Ramos (cell line): ENCODE measurements around the gene DGKE.

Experiments used
- in situ Hi-C: fragments of 300-500 bp; cut with MboI; formaldehyde crosslinking; loops from one replicate; pipeline ENCODE4 v1.14.3; 2022; ENCODE audit warnings: low sequenced_read_pairs; ENCODE audit not compliant: unreplicated experiment

Gene DGKE

GRCh38 chr17:56810891-56811775 is 22.8 kb upstream of the DGKE start:
- in situ Hi-C loops, result no loop called here

- in situ Hi-C loops, result no loop called here
Observed at GRCh38 chr17:56812901-56813388, 21.0 kb upstream of the DGKE start.

GRCh38 chr17:56815711-56816110 is 18.2 kb upstream of the DGKE start:
- in situ Hi-C loops, result loop anchor here (5.0 kb wide), 1 partner anchor 127 kb away; no protein-coding TSS in a partner anchor

GRCh38 chr17:56817066-56817465 is 16.9 kb upstream of the DGKE start:
- in situ Hi-C loops, result loop anchor here (5.0 kb wide), 1 partner anchor 125 kb away; no protein-coding TSS in a partner anchor

GRCh38 chr17:56819030-56819429 is 14.9 kb upstream of the DGKE start:
- in situ Hi-C loops, result loop anchor here (5.0 kb wide), 1 partner anchor 123 kb away; no protein-coding TSS in a partner anchor

GRCh38 chr17:56819431-56820145 is 14.4 kb upstream of the DGKE start:
- in situ Hi-C loops, result loop anchor here (5.0 kb wide), 1 partner anchor 123 kb away; no protein-coding TSS in a partner anchor

GRCh38 chr17:56820207-56820606 is 13.7 kb upstream of the DGKE start:
- in situ Hi-C loops, result no loop called here

- in situ Hi-C loops, result no loop called here
Observed at GRCh38 chr17:56821847-56822534, 12.0 kb upstream of the DGKE start.

- in situ Hi-C loops, result no loop called here
Observed at GRCh38 chr17:56822725-56823124, 11.2 kb upstream of the DGKE start.

GRCh38 chr17:56823848-56824247 is 10.1 kb upstream of the DGKE start:
- in situ Hi-C loops, result no loop called here

GRCh38 chr17:56824503-56824902 is 9.4 kb upstream of the DGKE start:
- in situ Hi-C loops, result no loop called here

- in situ Hi-C loops, result no loop called here
Observed at GRCh38 chr17:56826611-56827414, 7.1 kb upstream of the DGKE start.

GRCh38 chr17:56830726-56831368 is 3.1 kb upstream of the DGKE start:
- in situ Hi-C loops, result no loop called here

- in situ Hi-C loops, result no loop called here
Observed at GRCh38 chr17:56831369-56832095, 2.4 kb upstream of the DGKE start.

- in situ Hi-C loops, result no loop called here
Observed at GRCh38 chr17:56832446-56832845, 1.5 kb upstream of the DGKE start.

- in situ Hi-C loops, result no loop called here
Observed at GRCh38 chr17:56833057-56833808, 718 bp upstream of the DGKE start.

GRCh38 chr17:56834380-56835263 is 671 bp downstream of the DGKE start:
- in situ Hi-C loops, result no loop called here
